Measurements from ENCODE around the gene MAD2L1BP. TPM values are rescaled to one million over a fixed set of nuclear protein-coding genes. Genes with fewer than 3 reads are reported as not detected.

The MAD2L1BP gene
- total RNA-seq, 1 donor from 2014 or later, result 24.4 TPM

DNA sequence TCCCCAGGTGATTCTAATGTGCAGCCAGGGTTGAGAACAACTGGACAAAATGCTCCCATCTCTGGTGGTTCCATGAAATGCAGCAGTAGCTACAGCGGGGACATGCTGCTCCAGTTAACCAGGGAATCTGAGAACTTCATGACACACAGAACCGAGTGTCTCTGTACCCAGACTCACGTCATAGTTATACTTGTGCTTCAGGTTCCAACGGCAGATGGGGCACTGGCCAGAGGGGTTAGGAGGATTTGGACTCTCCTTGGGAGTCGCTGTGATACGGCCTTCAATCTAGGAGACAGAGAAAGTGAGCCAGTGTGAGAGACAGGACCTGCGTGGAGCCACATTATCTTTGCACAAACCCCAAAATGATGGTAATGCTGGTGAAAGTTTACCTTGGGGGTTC, 42.7 kb downstream of the MAD2L1BP start:
- Mint-ChIP-seq H3K27me3 (ENCODE audit: low read depth) (no peaks in the 10 kb centered on the region), H3K27ac (no peak overlapping the region), H3K36me3 (peaks cover 29% of the 10 kb centered on the region), H3K4me3 (no peak overlapping the region), H3K4me1 (peaks cover 46% of the 10 kb centered on the region), H3K9me3 (no peaks in the 10 kb centered on the region)
- TF ChIP-seq, protein P1, sequence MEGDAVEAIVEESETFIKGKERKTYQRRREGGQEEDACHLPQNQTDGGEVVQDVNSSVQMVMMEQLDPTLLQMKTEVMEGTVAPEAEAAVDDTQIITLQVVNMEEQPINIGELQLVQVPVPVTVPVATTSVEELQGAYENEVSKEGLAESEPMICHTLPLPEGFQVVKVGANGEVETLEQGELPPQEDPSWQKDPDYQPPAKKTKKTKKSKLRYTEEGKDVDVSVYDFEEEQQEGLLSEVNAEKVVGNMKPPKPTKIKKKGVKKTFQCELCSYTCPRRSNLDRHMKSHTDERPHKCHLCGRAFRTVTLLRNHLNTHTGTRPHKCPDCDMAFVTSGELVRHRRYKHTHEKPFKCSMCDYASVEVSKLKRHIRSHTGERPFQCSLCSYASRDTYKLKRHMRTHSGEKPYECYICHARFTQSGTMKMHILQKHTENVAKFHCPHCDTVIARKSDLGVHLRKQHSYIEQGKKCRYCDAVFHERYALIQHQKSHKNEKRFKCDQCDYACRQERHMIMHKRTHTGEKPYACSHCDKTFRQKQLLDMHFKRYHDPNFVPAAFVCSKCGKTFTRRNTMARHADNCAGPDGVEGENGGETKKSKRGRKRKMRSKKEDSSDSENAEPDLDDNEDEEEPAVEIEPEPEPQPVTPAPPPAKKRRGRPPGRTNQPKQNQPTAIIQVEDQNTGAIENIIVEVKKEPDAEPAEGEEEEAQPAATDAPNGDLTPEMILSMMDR (IDR thresholded peaks at IDR 0.05; ENCODE audit: unreplicated experiment), result no peak
- no peak for DNase-seq (ENCODE audit: low spot score in 2 of 2, unreplicated experiment in 2 of 2)

DNA sequence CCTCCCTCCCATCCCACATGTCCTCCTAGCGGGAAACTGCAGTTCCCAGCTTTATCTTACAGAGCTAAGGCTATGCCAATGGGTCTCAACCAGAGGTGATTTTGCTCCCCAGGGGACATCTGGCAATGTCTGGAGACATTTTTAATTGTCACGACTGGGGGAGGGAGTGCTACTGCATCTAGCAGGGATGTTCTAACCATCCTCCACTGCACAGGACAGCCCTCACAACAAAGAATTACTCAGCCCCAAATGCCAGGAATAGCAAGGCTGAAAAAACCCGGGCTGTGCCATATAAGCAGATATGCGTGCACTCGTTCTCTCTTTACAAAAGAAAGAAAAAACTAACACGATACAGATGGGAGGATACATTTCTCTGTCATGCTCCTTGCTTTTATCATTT, 43.4 kb downstream of the MAD2L1BP start:
- H3K36me3 Mint-ChIP-seq, result peaks cover 29% of the 10 kb centered on the region
- peak overlapping the region; percentile 72 for H3K27ac Mint-ChIP-seq
- peaks cover 47% of the 10 kb centered on the region for H3K4me1 Mint-ChIP-seq
- H3K9me3 Mint-ChIP-seq, result no peaks in the 10 kb centered on the region
- H3K27me3 Mint-ChIP-seq (ENCODE audit: low read depth), result no peaks in the 10 kb centered on the region
- TF ChIP-seq, protein P1 (IDR thresholded peaks at IDR 0.05; ENCODE audit: unreplicated experiment), result no peak
- no peak overlapping the region for H3K4me3 Mint-ChIP-seq
- DNase-seq (ENCODE audit: low spot score in 2 of 2, unreplicated experiment in 2 of 2), result no peak

DNA sequence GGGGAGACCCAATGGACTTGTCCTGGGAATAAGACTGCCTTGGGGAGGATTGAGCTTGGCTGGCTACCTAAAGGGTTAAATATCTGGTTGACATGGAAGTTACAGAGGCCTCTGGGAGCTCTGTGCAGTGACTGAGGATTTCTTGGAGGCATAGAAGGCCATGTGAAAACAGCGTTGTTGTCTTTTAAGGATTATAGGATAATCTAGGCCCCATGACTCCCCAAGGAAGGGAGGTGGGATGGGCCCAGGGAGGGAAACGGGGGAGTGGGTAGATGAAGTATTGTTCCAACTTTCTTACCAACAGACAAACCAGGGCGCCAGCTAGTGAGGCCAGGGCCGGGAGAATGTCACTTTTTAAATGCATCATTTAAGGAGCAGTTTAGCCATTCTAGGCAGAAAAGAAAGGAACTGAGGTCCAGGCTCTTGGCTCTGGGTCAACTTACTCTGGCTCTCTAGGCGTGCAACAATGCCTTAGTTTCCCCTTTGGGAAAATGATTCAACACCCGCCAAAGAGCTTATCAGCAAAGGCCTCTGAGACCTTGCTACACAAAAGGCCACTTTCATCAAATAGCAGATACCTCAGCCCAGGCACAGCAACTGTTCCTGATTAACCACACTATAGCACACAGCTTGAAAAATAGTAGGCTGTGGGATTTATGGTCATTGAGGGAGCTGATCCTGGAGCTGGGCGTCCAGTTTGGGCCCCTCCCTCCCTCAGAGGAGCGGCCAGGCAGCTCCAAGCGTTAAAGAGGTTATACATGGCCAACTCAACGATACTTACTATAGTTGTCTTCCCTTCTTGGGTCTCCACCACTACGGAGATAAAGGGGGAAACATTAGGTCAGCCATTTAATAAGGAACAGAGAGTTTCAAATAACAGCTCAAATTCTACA, 44.9 kb downstream of the MAD2L1BP start:
- no peaks in the 10 kb centered on the region for H3K9me3 Mint-ChIP-seq
- H3K4me3 Mint-ChIP-seq, result no peak overlapping the region
- H3K27ac Mint-ChIP-seq, result peak overlapping the region; percentile 53
- no peak for DNase-seq (ENCODE audit: low spot score in 2 of 2, unreplicated experiment in 2 of 2)
- peaks cover 40% of the 10 kb centered on the region for H3K4me1 Mint-ChIP-seq
- TF ChIP-seq, protein P1 (IDR thresholded peaks at IDR 0.05; ENCODE audit: unreplicated experiment), result no peak
- peaks cover 19% of the 10 kb centered on the region for H3K36me3 Mint-ChIP-seq
- H3K27me3 Mint-ChIP-seq (ENCODE audit: low read depth), result no peaks in the 10 kb centered on the region

DNA sequence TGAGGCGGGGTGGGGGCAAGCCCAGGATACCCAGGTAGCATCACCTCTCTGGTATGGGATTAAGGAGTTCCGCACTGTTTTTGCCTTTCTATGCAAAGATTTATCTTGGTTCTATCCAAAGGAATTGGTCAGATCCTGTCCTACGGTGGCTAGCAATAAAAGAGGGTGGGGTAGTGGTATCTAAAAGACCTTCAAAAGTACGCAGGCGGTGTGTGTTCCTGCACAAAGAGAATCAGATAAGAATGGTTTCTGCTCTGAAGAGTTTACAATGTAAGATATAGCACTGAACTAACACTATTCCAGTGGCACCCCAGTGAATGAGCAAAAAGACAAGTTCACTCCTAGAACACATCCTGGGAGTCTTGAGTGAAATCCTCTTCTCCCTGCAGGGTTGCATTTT, 45.7 kb downstream of the MAD2L1BP start:
- peaks cover 15% of the 10 kb centered on the region for H3K36me3 Mint-ChIP-seq
- H3K9me3 Mint-ChIP-seq, result no peaks in the 10 kb centered on the region
- no peak overlapping the region for H3K4me3 Mint-ChIP-seq
- DNase-seq (ENCODE audit: low spot score in 2 of 2, unreplicated experiment in 2 of 2), result no peak
- TF ChIP-seq, protein P1 (IDR thresholded peaks at IDR 0.05; ENCODE audit: unreplicated experiment), result no peak
- H3K27me3 Mint-ChIP-seq (ENCODE audit: low read depth), result no peaks in the 10 kb centered on the region
- H3K4me1 Mint-ChIP-seq, result peaks cover 43% of the 10 kb centered on the region
- H3K27ac Mint-ChIP-seq, result peak overlapping the region; percentile 68

DNA sequence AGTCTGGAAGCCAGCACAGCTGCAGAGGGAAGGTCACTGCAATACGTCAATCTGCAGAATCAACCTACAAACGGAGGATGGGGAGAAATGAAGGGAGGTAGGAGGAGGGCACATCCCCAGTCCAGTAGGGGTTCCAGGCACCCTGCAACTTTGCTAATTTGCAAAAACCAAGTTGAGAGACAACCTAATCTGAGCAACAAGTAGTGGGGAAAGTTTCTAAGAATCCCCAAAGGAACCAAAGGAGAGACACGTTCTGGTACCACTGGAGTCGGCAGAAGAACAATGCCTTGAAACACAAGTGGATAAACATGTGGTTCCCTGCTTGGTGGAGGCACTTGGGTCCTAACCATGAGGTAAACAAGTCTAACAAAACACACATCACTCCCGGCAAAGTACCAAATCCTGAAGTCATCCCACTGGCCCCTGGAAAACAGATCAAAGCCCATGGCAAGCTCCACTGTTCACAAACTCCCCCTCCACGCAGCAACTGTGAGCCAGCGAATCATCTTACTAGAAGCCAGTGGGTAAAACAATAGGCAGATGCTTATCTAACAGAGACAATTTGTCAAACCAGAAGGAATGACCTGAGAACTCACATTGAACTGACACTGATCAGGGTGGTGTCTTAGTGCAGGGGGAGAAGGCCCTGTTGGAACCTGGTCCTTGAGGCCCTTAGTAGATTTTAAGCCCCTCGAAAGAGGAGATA, 47.2 kb downstream of the MAD2L1BP start:
- peaks cover 53% of the 10 kb centered on the region for H3K4me1 Mint-ChIP-seq
- H3K4me3 Mint-ChIP-seq, result no peak overlapping the region
- no peaks in the 10 kb centered on the region for H3K9me3 Mint-ChIP-seq
- no peaks in the 10 kb centered on the region for H3K27me3 Mint-ChIP-seq (ENCODE audit: low read depth)
- no peak for DNase-seq (ENCODE audit: low spot score in 2 of 2, unreplicated experiment in 2 of 2)
- H3K36me3 Mint-ChIP-seq, result peaks cover 11% of the 10 kb centered on the region
- H3K27ac Mint-ChIP-seq, result no peak overlapping the region
- TF ChIP-seq, protein P1 (IDR thresholded peaks at IDR 0.05; ENCODE audit: unreplicated experiment), result no peak
